GM19452 (cell line): ENCODE data around the gene PHGDH.
"Not testable (repeated sequence)": the region's sequence is repeated elsewhere in the genome, so short reads cannot be mapped to it uniquely, and the experiment has no call there.

Experiments
- ATAC-seq: cut with Tn5 transposase; IDR thresholded peaks from one replicate; pipeline ENCODE4 v1.9.1; 2021; ENCODE audit not compliant: unreplicated experiment

Gene PHGDH

GRCh38 chr1:119697598-119697997 lies 14.1 kb upstream of the PHGDH start:
- no peak for ATAC-seq

- no peak for ATAC-seq
Observed at GRCh38 chr1:119700326-119700725, 11.4 kb upstream of the PHGDH start.

- ATAC-seq, result no peak
Observed at GRCh38 chr1:119701659-119702058, 10.1 kb upstream of the PHGDH start.

- no peak for ATAC-seq
Observed at GRCh38 chr1:119702384-119702783, 9.3 kb upstream of the PHGDH start.

GRCh38 chr1:119703666-119704450 lies 7.9 kb upstream of the PHGDH start:
- ATAC-seq, result no peak

- not testable (repeated sequence) for ATAC-seq
Observed at GRCh38 chr1:119706599-119706998, 5.1 kb upstream of the PHGDH start.

GRCh38 chr1:119711356-119711803 lies 354 bp upstream of the PHGDH start:
- ATAC-seq, result not testable (repeated sequence)

GRCh38 chr1:119712342-119713038 lies 756 bp downstream of the PHGDH start:
- ATAC-seq, result no peak

- no peak for ATAC-seq
Observed at GRCh38 chr1:119713039-119713748, 1.5 kb downstream of the PHGDH start.

GRCh38 chr1:119713749-119714456 lies 2.2 kb downstream of the PHGDH start:
- no peak for ATAC-seq

GRCh38 chr1:119714583-119714982 lies 2.8 kb downstream of the PHGDH start:
- no peak for ATAC-seq

- no peak for ATAC-seq
Observed at GRCh38 chr1:119715542-119715941, 3.8 kb downstream of the PHGDH start.

GRCh38 chr1:119718409-119718808 lies 6.7 kb downstream of the PHGDH start:
- no peak for ATAC-seq

- ATAC-seq, result no peak
Observed at GRCh38 chr1:119718972-119719371, 7.2 kb downstream of the PHGDH start.

GRCh38 chr1:119720866-119721440 lies 9.2 kb downstream of the PHGDH start:
- ATAC-seq, result no peak

GRCh38 chr1:119721896-119722295 lies 10.2 kb downstream of the PHGDH start:
- ATAC-seq, result no peak

GRCh38 chr1:119724611-119725218 lies 13.0 kb downstream of the PHGDH start:
- ATAC-seq, result no peak

- ATAC-seq, result no peak
Observed at GRCh38 chr1:119725626-119726025, 13.9 kb downstream of the PHGDH start.

GRCh38 chr1:119727991-119728390 lies 16.3 kb downstream of the PHGDH start:
- no peak for ATAC-seq

GRCh38 chr1:119729044-119729443 lies 17.3 kb downstream of the PHGDH start:
- no peak for ATAC-seq
